Measurements from ENCODE around the gene NCOA5. TPM values are rescaled to one million over a fixed set of nuclear protein-coding genes. Genes with fewer than 3 reads are reported as not detected.

Gene NCOA5
- total RNA-seq, 1 donor from 2014 or later, result 27.6 TPM

DNA sequence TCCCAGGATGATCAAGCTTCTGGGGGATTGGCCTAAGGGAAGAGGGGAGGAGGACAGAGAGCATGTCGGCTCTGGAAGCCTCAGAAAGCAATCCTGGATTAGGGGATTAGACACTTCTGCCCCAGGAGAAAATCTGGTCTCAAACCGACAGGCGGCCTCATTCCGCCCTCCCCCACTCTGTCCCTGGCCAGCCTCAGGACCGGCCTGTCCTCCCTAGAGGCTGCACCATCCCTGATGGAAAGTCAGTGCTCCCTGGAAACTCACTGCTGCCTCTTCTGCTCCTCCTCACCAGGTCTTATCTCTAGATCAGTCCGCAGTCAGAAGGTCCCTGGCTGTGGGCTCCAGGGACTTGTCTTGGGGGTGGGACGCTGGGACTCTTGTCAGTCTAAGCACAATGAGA lies 61.7 kb downstream of the NCOA5 start:
- H3K4me1 Mint-ChIP-seq, result peaks cover 3% of the 10 kb centered on the region
- no peaks in the 10 kb centered on the region for H3K36me3 Mint-ChIP-seq (ENCODE audit: low read depth)
- H3K9me3 Mint-ChIP-seq, result no peaks in the 10 kb centered on the region
- DNase-seq, result no peak
- H3K27ac Mint-ChIP-seq, result no peak overlapping the region
- no peak overlapping the region for H3K4me3 Mint-ChIP-seq
- intact Hi-C loops (cut with micrococcal nuclease), result loop anchor here (2.0 kb wide), 1 partner anchor 13 kb away; no protein-coding TSS in a partner anchor
- H3K27me3 Mint-ChIP-seq, result peaks cover 62% of the 10 kb centered on the region

DNA sequence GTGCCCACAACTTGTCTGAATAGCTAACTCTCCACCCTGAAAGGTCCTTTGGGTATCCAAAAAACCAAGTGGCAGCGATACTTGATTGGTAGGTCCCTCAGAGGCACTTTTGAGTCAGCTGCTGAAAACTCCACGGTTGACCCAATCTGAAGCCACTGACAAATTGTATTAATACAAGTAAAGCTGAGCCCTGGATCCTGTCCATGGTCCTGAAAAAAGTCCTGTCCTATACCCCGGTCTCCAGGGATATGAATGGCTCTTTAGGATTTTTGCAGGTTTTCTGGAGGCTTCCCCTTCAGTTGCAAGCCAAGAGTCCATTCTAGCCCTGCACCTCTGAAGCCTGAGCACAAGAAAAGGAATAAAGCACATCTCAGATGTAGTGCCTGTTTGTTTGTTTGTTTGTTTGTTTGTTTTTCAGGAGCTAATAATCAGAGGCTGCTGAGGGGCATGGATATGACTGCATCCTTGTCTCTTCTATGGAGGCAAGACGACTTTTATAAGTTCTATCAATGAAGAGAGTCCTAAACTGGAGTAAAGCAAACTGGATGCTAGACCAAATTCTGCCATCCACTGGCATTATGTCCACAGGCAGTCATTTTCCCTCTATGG lies 62.4 kb downstream of the NCOA5 start:
- H3K27me3 Mint-ChIP-seq, result peaks cover 54% of the 10 kb centered on the region
- intact Hi-C loops (cut with micrococcal nuclease), result no loop called here

DNA sequence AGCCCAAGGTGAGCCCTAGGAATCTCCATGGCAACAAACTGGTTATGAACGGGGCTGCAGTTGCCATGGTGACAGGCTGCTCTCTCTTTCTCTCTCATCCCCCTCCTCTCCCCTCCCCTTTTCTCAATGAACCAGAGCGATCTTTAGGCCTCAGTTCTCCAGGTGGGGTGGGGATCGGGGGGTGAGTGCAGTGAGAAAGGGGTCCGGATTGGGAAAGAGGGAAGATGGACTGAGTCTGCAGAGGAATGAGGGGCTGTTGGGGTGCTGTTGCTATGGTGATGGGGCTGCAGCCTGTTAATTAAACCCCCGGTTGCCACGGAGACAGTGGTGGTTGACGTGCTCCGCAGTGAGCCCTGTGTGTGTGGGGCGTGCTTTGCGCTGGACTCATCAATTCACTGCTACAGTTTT lies 64.4 kb downstream of the NCOA5 start:
- intact Hi-C loops (cut with micrococcal nuclease), result no loop called here
- Mint-ChIP-seq H3K27ac (no peak overlapping the region), H3K36me3 (ENCODE audit: low read depth) (no peaks in the 10 kb centered on the region), H3K4me3 (no peak overlapping the region), H3K4me1 (peaks cover 17% of the 10 kb centered on the region), H3K27me3 (peaks cover 54% of the 10 kb centered on the region), H3K9me3 (no peaks in the 10 kb centered on the region)
- no peak for DNase-seq

More for the DNA sequence above, 62.4 kb downstream of the NCOA5 start:
- Mint-ChIP-seq H3K4me1 (peaks cover 7% of the 10 kb centered on the region), H3K4me3 (no peak overlapping the region), H3K36me3 (ENCODE audit: low read depth) (no peaks in the 10 kb centered on the region), H3K9me3 (no peaks in the 10 kb centered on the region), H3K27ac (no peak overlapping the region)
- peak; percentile 83 for DNase-seq

DNA sequence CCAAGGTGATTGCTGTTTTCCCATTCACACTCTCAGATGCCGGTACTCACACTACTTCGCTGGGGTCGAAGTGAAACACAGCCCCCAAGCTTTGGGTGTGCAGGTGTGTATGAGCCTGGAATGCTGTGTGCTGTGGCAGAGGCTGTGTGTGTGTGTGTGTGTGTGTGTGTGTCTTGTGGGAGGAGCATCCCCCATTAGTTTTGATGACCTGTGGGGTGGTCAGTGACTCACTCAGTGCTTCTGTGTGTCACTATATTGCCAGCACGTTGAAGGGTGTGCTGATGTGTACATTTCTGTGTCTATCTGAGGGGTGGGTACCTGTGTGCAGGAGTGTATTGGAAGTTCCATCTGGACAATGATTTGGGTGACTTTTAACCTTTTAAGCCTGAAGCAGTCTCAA lies 65.8 kb downstream of the NCOA5 start:
- H3K4me1 Mint-ChIP-seq, result peaks cover 17% of the 10 kb centered on the region
- H3K27me3 Mint-ChIP-seq, result peaks cover 47% of the 10 kb centered on the region
- H3K9me3 Mint-ChIP-seq, result no peaks in the 10 kb centered on the region
- no peak for DNase-seq
- H3K27ac Mint-ChIP-seq, result no peak overlapping the region
- H3K36me3 Mint-ChIP-seq (ENCODE audit: low read depth), result no peaks in the 10 kb centered on the region
- no peak overlapping the region for H3K4me3 Mint-ChIP-seq
- intact Hi-C loops (cut with micrococcal nuclease), result loop anchor here (1.0 to 5.0 kb wide), 4 partner anchors 10 to 283 kb away; partner anchors contain the start of genes CDH22 and NCOA5

DNA sequence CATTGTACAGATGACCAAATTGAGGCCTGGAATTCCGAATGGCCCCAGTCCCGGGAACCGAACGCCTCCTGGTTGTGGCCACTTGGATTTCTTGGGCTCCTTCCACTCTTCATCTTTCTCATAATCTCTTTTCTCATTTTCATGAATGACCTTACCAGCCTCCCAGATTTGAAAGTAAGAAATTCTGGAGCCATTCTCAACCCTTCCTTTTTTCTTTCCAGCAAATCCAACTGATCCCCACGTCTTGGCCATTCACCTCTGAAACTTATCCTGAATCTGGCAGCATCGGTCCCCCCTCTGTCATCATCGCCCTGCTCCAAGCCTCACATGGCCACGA lies 66.6 kb downstream of the NCOA5 start:
- peaks cover 17% of the 10 kb centered on the region for H3K4me1 Mint-ChIP-seq
- no peak overlapping the region for H3K27ac Mint-ChIP-seq
- H3K9me3 Mint-ChIP-seq, result no peaks in the 10 kb centered on the region
- no peak for DNase-seq
- H3K36me3 Mint-ChIP-seq (ENCODE audit: low read depth), result no peaks in the 10 kb centered on the region
- peaks cover 43% of the 10 kb centered on the region for H3K27me3 Mint-ChIP-seq
- intact Hi-C loops (cut with micrococcal nuclease), result loop anchor here (1.0 to 5.0 kb wide), 4 partner anchors 9 to 284 kb away; partner anchors contain the start of genes CDH22 and NCOA5
- H3K4me3 Mint-ChIP-seq, result peak overlapping the region; percentile 24

DNA sequence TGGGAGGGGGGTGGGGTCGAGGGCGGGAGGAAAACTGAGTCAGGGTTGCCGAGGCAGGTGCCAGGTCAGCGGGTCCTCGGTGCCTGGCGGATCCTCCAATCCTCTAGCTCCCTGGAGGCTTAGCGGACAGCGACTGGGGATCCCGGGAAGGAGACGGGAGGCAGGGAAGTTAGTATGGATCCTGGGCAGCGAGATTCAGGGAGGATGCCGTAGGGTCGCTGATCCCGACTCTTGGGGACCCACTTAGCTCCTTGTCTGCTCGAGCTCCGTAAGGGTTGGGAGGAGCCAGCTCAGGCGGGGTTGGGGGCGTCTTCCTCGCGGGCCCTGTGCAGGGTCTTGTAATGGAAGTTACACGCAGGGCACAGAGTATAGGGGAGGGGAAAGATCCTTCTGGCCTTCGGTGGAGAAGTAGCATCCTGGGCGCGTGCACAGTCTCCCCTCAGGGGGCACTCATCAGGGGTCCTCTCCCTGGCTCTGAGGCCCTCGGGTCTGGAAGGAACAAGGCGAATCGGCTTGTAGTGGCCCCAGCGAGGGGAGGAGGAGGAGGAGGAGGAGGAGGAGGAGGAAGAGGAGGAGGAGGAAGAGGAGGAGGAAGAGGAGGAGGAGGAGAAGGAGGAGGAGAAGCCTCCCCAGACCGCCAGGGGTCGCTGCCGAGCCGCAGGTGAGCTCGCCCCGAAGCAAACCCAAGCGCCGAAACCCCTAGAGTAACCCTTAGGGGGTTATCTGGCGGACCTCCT lies 67.2 kb downstream of the NCOA5 start:
- Mint-ChIP-seq H3K4me1 (peaks cover 17% of the 10 kb centered on the region), H3K36me3 (ENCODE audit: low read depth) (no peaks in the 10 kb centered on the region), H3K27me3 (peaks cover 43% of the 10 kb centered on the region), H3K27ac (no peak overlapping the region), H3K9me3 (no peaks in the 10 kb centered on the region), H3K4me3 (peak overlapping the region; percentile 80)
- intact Hi-C loops (cut with micrococcal nuclease), result loop anchor here (1.0 to 5.0 kb wide), 5 partner anchors 8 to 285 kb away; partner anchors contain the start of genes CDH22 and NCOA5
- peak; percentile 93 for DNase-seq

DNA sequence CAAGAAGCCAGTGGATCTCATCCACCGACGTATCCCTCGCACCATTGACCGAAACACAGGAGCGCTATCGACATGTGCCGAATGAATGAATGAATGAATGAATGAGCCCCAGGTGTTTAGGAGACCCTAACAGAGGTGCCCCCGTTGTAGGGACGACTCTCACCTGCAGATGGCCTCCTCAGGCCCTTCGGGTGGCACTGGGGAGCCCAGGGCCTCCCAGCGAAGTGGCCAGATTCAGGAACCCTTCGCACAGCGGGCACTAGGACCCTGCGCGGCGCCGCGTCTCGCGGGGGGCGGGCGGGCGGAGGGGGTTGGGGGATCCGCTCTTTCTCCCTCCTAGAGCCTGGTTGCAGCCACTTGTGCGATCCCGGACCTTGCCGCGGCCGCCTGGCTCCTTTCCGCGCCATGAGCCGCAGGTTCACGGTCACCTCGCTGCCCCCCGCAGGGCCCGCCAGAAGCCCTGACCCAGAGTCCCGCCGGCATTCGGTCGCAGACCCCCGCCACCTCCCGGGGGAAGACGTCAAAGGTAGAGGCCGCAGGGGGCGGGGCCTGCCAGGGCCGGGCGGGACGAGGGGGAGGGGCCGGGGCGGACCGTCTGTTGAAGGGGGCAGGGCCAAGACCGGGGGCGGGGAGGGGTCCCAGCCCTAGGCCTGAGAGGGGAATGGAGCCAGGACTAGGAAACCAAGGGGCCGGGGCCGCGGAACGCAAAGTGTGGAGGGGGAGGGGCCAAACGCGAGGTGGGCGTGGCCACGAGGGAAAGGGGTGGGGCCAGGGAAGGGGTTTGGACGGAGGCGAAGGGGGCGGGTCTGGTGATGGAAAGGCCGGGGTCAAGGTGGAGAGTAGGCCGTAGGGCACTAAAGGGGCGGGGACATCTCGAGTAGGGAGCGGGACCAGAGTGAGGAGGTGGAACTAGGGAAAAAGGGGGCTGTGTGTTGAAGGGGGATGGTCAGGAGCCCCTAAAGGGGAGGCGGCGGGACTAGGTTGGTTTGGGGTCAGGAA lies 68.1 kb downstream of the NCOA5 start:
- DNase-seq, result peak; percentile 86
- Mint-ChIP-seq H3K9me3 (no peaks in the 10 kb centered on the region), H3K4me3 (peak overlapping the region; percentile 80), H3K36me3 (ENCODE audit: low read depth) (no peaks in the 10 kb centered on the region), H3K27ac (no peak overlapping the region), H3K27me3 (peaks cover 40% of the 10 kb centered on the region), H3K4me1 (peaks cover 19% of the 10 kb centered on the region)
- intact Hi-C loops (cut with micrococcal nuclease), result loop anchor here (1.0 to 5.0 kb wide), 3 partner anchors 41 to 286 kb away; partner anchors contain the start of gene CDH22

DNA sequence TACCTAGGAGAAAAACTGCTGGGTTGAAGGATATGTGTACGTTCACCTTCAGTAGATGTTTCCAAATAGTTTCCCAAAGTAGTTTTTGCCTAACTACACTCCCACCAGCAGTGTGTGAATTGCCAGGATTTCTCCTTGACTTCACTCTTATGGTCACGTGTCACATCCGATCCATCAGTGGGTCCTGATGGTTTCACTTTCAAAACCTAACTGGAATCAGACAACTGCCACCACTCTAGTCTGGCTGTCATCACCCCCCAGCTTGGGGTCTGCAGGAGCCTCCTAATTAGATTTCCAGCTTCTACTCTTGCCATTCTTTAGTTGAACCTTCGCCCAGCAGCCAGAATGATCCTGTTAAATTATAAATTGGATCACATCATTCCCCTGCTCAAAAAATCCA lies 69.2 kb downstream of the NCOA5 start:
- no peak for DNase-seq
- Mint-ChIP-seq H3K27ac (no peak overlapping the region), H3K4me3 (peak overlapping the region; percentile 39), H3K9me3 (no peaks in the 10 kb centered on the region), H3K4me1 (peaks cover 19% of the 10 kb centered on the region), H3K36me3 (ENCODE audit: low read depth) (no peaks in the 10 kb centered on the region), H3K27me3 (peaks cover 44% of the 10 kb centered on the region)
- intact Hi-C loops (cut with micrococcal nuclease), result loop anchor here (5.0 kb wide), 2 partner anchors 42 to 287 kb away; partner anchors contain the start of gene CDH22

DNA sequence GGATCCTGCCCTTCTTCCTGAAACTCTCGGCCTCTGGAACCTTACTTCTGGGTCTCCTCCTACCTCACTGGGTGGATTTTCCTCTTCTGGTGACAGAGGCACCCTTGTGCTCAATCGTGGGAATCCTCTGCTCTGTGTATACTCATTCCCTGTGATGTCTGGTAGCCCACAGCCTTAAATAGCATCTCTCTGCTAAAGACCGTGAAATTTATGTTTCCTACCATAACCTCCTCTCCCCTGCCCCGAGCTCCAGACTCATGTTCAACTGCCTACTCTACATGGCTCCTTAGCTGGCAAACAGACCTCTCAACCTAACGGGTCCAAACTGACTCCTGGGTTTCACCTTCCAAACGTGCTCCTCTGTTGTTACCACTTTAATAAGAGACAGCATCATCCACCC lies 71.2 kb downstream of the NCOA5 start:
- no peaks in the 10 kb centered on the region for H3K36me3 Mint-ChIP-seq (ENCODE audit: low read depth)
- no peak overlapping the region for H3K4me3 Mint-ChIP-seq
- peaks cover 30% of the 10 kb centered on the region for H3K4me1 Mint-ChIP-seq
- H3K27me3 Mint-ChIP-seq, result peaks cover 36% of the 10 kb centered on the region
- DNase-seq, result no peak
- no peak overlapping the region for H3K27ac Mint-ChIP-seq
- H3K9me3 Mint-ChIP-seq, result no peaks in the 10 kb centered on the region
- intact Hi-C loops (cut with micrococcal nuclease), result no loop called here

DNA sequence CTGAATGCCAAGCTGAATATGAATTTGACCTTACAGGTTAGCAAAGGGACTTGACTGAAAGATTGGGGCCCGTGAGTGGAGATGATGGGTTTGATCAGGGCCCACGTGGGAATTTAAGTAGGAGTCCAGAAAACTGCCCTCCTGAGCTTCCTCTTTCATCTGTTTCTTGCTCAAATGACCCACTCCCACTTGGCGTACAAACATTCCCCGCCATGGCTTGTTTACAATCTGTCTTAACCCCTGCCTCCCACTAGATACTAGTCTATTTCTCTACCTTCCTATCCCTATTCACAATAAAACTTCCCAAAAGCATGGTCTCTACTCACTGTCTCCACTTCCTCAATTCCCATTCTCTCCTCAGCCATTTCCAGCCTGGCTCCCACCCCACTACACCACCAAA lies 71.7 kb downstream of the NCOA5 start:
- peaks cover 31% of the 10 kb centered on the region for H3K27me3 Mint-ChIP-seq
- no peak overlapping the region for H3K4me3 Mint-ChIP-seq
- no peaks in the 10 kb centered on the region for H3K36me3 Mint-ChIP-seq (ENCODE audit: low read depth)
- no peaks in the 10 kb centered on the region for H3K9me3 Mint-ChIP-seq
- no peak for DNase-seq
- intact Hi-C loops (cut with micrococcal nuclease), result no loop called here
- no peak overlapping the region for H3K27ac Mint-ChIP-seq
- peaks cover 28% of the 10 kb centered on the region for H3K4me1 Mint-ChIP-seq

DNA sequence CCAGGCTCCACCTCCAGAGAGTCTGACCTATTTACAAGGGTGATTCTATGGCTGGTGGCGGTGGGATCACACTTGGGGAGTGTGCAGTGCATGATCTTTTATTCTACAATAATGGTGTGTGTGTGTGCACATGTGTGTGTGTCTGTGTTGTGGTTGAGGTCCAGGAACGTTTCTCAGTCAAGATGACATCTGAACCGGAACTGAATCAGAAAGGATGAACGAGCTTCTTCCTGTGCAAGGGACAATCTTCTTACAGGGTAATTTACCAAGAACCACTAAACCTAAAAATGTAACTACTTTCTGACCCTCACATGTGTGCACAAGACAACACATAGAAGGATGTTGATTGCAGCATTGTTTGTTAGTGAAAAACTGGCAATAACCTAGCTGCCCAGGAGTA lies 72.5 kb downstream of the NCOA5 start:
- no peaks in the 10 kb centered on the region for H3K36me3 Mint-ChIP-seq (ENCODE audit: low read depth)
- DNase-seq, result no peak
- intact Hi-C loops (cut with micrococcal nuclease), result no loop called here
- H3K4me1 Mint-ChIP-seq, result peaks cover 27% of the 10 kb centered on the region
- H3K4me3 Mint-ChIP-seq, result no peak overlapping the region
- peaks cover 39% of the 10 kb centered on the region for H3K27me3 Mint-ChIP-seq
- no peaks in the 10 kb centered on the region for H3K9me3 Mint-ChIP-seq
- H3K27ac Mint-ChIP-seq, result no peak overlapping the region

DNA sequence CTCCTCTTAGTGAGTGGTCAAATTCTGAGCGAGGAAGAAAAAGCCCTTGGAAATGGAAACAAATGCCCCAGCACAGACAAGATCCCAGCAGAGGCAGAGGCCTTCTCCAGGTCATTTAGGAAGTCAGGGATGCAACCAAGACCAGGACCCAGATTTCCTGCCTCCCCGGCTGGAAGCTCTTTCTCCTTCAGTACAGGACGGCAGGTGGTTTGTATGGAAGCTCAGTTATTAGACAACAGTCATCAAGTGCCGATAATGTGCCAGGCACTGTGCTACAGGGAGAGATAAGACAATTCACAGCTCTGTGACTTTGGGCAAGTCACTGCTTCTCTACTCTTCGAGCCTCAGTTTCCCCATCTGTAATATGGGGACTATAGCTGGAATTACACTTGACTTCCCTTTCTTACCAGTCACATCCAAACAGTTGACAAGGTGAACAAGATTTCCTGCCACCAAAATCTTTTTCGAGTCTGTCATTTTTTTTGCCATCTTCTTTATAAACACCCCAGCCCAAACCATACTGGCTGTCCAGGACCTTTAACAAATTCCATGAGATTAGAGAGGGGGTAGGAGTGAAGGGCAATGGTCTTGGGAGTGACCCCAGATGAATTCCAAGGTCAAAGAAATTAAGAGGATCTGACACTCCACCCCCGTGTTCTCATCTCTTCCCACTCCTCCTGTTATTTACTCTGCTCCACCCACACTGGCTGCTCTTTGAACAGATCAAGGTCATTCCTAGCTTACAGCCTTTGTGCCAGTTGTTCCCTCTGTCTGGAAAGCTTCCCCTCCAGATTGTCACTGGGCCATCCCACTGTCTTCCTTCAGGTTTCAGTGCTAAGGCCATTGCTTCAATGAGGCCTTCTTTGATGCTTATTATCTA lies 75.0 kb downstream of the NCOA5 start:
- H3K27ac Mint-ChIP-seq, result no peak overlapping the region
- H3K9me3 Mint-ChIP-seq, result no peaks in the 10 kb centered on the region
- peaks cover 36% of the 10 kb centered on the region for H3K4me1 Mint-ChIP-seq
- peak overlapping the region; percentile 61 for H3K4me3 Mint-ChIP-seq
- intact Hi-C loops (cut with micrococcal nuclease), result loop anchor here (1.0 to 2.0 kb wide), 5 partner anchors 9 to 160 kb away; partner anchors contain the start of gene SLC12A5
- no peak for DNase-seq
- H3K27me3 Mint-ChIP-seq, result peaks cover 50% of the 10 kb centered on the region
- H3K36me3 Mint-ChIP-seq (ENCODE audit: low read depth), result peaks cover 2% of the 10 kb centered on the region
